GM23248 (cell line): ENCODE measurements around the gene BROX. TPM values are rescaled to one million over a fixed set of nuclear protein-coding genes. Genes with fewer than 3 reads are reported as not detected.

ENCODE experiments used
- DNase-seq: peaks from one replicate; pipeline ENCODE4 v3.0.0-alpha.2; 2015
- H2AFZ ChIP-seq: fragments of 200-600 bp; sonication (generic); 2 replicates; pipeline ENCODE4 v1.6.1; 2016; ENCODE audit warnings: antibody characterized with exemption
- H3F3A ChIP-seq: fragments of 200-600 bp; sonication (generic); 2 replicates; pipeline ENCODE4 v1.6.1; 2016; ENCODE audit warnings: mild to moderate bottlenecking, antibody characterized with exemption, mixed run types; ENCODE audit not compliant: insufficient read depth
- H3K27ac ChIP-seq: fragments of 200-600 bp; sonication (generic); 2 replicates; pipeline ENCODE4 v1.5.1; 2016; ENCODE audit warnings: mild to moderate bottlenecking
- H3K27me3 ChIP-seq: fragments of 200-600 bp; sonication (generic); replicated peaks from 2 replicates; pipeline ENCODE4 v1.6.1; 2016; ENCODE audit warnings: mild to moderate bottlenecking; ENCODE audit not compliant: insufficient read depth
- H3K36me3 ChIP-seq: fragments of 200-600 bp; sonication (generic); 2 replicates; pipeline ENCODE4 v1.6.1; 2016; ENCODE audit warnings: low read depth, mild to moderate bottlenecking
- H3K4me1 ChIP-seq: fragments of 200-600 bp; sonication (generic); 2 replicates; pipeline ENCODE4 v1.6.1; 2016; ENCODE audit warnings: mild to moderate bottlenecking; ENCODE audit not compliant: insufficient read depth
- H3K4me2 ChIP-seq: fragments of 200-600 bp; sonication (generic); one replicate; pipeline ENCODE4 v1.6.1; 2016; ENCODE audit warnings: mild to moderate bottlenecking; ENCODE audit not compliant: unreplicated experiment
- H3K4me3 ChIP-seq: fragments of 200-600 bp; sonication (generic); 2 replicates; pipeline ENCODE4 v1.5.1; 2016; ENCODE audit warnings: mild to moderate bottlenecking
- H3K79me2 ChIP-seq: fragments of 200-600 bp; sonication (generic); 2 replicates; pipeline ENCODE4 v1.6.1; 2016; ENCODE audit warnings: mild to moderate bottlenecking; ENCODE audit not compliant: insufficient read depth
- H3K9ac ChIP-seq: fragments of 200-600 bp; sonication (generic); 2 replicates; pipeline ENCODE4 v1.6.1; 2016; ENCODE audit warnings: mild to moderate bottlenecking
- H3K9me2 ChIP-seq: fragments of 200-600 bp; sonication (generic); 2 replicates; pipeline ENCODE4 v1.6.1; 2016; ENCODE audit warnings: mixed run types, mild to moderate bottlenecking, moderate library complexity; ENCODE audit not compliant: insufficient read depth
- H3K9me3 ChIP-seq: fragments of 200-600 bp; sonication (generic); one replicate; pipeline ENCODE4 v1.6.1; 2017; ENCODE audit warnings: low read depth
- H4K20me1 ChIP-seq: fragments of 200-600 bp; sonication (generic); 2 replicates; pipeline ENCODE4 v1.6.0; 2016; ENCODE audit not compliant: insufficient read depth
- EZH2 ChIP-seq: fragments of 200-600 bp; sonication (generic); IDR thresholded peaks from 2 replicates; pipeline ENCODE4 v1.6.1; 2018; ENCODE audit warnings: antibody characterized with exemption, mild to moderate bottlenecking; ENCODE audit not compliant: insufficient read depth, poor library complexity, severe bottlenecking
- EZH2phosphoT487 ChIP-seq: fragments of 200-600 bp; sonication (generic); IDR thresholded peaks from 2 replicates; pipeline ENCODE4 v1.6.1; 2018; ENCODE audit warnings: antibody characterized with exemption, moderate library complexity, mild to moderate bottlenecking, low read depth; ENCODE audit not compliant: insufficient read depth
- WGBS, 2 experiments: methylation state at CpG; one replicate each; pipeline ENCODE4 v1.1.6; 2015 to 2017; ENCODE audit warnings: low lambda C conversion rate in 2 of 2, low coverage in 1 of 2; ENCODE audit errors: missing lambda C conversion rate in 2 of 2; 5-methylcytosine and 5-hydroxymethylcytosine counted together
- in situ Hi-C: fragments of 300-500 bp; cut with MboI; formaldehyde crosslinking; loops from 2 replicates; pipeline ENCODE4 v1.15.0; 2020
- polyA plus RNA-seq: library from polyadenylated mRNA; unstranded; fragments of >200 nt; fragmentation: Nextera tagmentation; extraction: Ambion mirVana; gene quantifications from 2 replicates; pipeline ENCODE4 v1.2.1, GENCODE V29; 2016
- total RNA-seq: library from RNA; depleted of rRNA; stranded (reverse); fragments of >200 nt; shearing (Covaris generic); gene quantifications from 2 replicates; pipeline ENCODE4 v1.2.3, GENCODE V29; 2014; rRNA removed

The BROX gene
- total and polyA plus RNA-seq, 2 experiments from 2014 or later: 75.7 to 97.7 TPM

DNA sequence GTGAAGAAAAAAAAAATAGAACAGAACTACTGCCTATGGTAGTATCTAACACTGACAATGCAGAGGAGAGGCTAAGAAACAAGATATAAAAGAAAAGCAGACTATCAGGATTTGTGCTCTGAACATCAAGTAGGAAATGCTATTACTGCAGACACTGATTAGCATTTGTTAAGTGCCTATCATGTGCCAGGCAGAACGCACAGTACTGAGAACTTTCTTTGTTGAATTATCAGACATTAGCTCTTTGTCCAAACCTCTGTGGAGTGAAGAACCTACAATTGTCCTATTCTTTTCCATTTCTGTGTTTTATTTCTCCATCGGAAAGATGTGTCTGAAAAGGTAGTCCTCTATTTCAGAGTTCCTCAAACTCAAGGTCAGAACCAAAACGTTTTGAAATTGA is 72.0 kb downstream of the BROX start:
- in situ Hi-C loops: no loop called here
- no peak overlapping the region for H3K27ac ChIP-seq

More for the DNA sequence above, 72.0 kb downstream of the BROX start:
- no peak for DNase-seq
- Histone ChIP-seq H3K9me3 (no peaks in the 10 kb centered on the region), H3K36me3 (no peaks in the 10 kb centered on the region), H3K4me3 (no peak overlapping the region), H3F3A (no peaks in the 10 kb centered on the region), H3K4me1 (no peaks in the 10 kb centered on the region), H3K79me2 (no peaks in the 10 kb centered on the region), H2AFZ (no peak overlapping the region), H3K9me2 (no peaks in the 10 kb centered on the region), H3K27me3 (peaks cover 28% of the 10 kb centered on the region), H3K9ac (no peak overlapping the region), H4K20me1 (no peaks in the 10 kb centered on the region), H3K4me2 (no peak overlapping the region)
- WGBS, 2 experiments: 44 to 46% methylated on average over 3 of the region's 3 CpGs
- TF ChIP-seq EZH2phosphoT487 (no peak), EZH2 (no peak)

Other genes with a start within 250 kb of the BROX start
- 0.25 and 1.3 TPM in 2 replicates for gene HHIPL2, start 164.5 kb upstream of the BROX start, total RNA-seq
- gene HHIPL2, start 164.5 kb upstream of the BROX start, polyA plus RNA-seq: 0.71 and 1.3 TPM in 2 replicates
- gene TAF1A, start 122.6 kb upstream of the BROX start, total RNA-seq: 5.4 and 7.1 TPM in 2 replicates
- gene TAF1A, start 122.6 kb upstream of the BROX start, polyA plus RNA-seq: 4.3 and 5.6 TPM in 2 replicates
- 28.2 and 35.8 TPM in 2 replicates for gene MIA3, start 94.5 kb upstream of the BROX start, total RNA-seq
- 44.5 and 47.5 TPM in 2 replicates for gene MIA3, start 94.5 kb upstream of the BROX start, polyA plus RNA-seq
- 61.6 and 66.4 TPM in 2 replicates for gene AIDA, start 73 bp upstream of the BROX start, total RNA-seq
- 63.0 and 63.6 TPM in 2 replicates for gene AIDA, start 73 bp upstream of the BROX start, polyA plus RNA-seq
- gene FAM177B, start 24.6 kb downstream of the BROX start, total RNA-seq: not detected in 2 replicates
- gene FAM177B, start 24.6 kb downstream of the BROX start, polyA plus RNA-seq: not detected in 2 replicates
- 1.5 and 2.6 TPM in 2 replicates for gene DISP1, start 102.5 kb downstream of the BROX start, total RNA-seq
- gene DISP1, start 102.5 kb downstream of the BROX start, polyA plus RNA-seq: 3.1 and 3.6 TPM in 2 replicates